GM18873 (cell line): ENCODE results near the gene KLRC2.
"Not testable (repeated sequence)": the region's sequence is repeated elsewhere in the genome, so short reads cannot be mapped to it uniquely, and the experiment has no call there.

Experiments used
- ATAC-seq: cut with Tn5 transposase; IDR thresholded peaks from one replicate; pipeline ENCODE4 v1.9.1; 2021; ENCODE audit warnings: mild to moderate bottlenecking, moderate library complexity, moderate number of reproducible peaks; ENCODE audit not compliant: unreplicated experiment, low FRiP score

Gene KLRC2

DNA sequence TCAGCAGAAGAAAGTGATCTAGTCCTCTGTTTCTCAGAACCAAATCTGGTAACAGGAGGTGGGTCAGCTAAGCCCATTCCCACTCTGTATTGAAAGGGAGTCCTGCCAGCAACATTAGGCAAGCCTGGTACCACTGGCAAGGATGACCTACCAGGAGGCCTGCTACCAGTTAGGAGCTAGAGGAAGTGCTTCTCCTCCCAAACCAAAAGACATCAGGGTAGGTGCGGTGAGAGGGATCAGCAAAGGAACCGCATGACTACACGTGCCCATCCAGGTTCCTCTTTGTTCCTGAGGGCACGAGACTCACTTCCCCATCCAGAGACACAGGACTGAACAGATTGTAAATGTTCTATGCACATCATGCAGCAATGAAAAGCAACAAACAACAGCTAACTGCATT, 29.1 kb downstream of the KLRC2 start:
- no peak for ATAC-seq

DNA sequence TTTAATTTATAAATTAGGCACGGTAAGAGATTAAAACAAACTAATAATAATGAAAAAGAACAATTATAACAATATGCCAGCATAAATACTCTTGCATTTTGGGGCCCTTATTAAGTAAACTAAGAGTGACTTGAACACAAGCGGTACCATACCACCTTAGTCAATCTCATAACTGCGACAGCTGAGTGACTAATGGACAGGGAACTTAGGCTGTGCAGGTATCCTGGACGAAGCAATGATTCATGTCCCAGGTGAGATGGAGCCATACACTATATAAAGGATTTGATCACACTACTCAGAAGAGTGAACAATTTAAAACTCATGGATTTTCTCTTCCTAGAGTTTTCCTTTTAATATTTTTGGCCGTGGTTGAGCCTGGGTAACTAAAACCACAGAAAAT, 30.5 kb downstream of the KLRC2 start:
- ATAC-seq, result no peak

DNA sequence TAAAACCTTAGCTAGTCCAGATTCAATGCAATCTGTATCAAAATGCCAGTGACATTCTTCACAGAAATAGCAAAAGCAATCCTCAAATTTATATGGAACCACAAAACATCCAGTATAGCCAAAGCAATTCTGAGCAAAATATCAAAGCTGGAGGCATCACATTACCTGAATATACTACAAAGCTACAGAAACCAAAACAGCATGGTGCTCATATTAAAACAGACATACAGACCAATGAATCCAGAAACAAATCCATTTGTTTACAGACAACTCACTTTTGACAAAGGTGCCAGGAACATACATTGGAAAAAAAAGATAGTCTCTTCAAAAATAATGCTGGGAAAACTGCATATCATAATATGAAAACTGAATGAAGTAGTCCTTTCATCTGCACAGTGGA, 31.0 kb downstream of the KLRC2 start:
- ATAC-seq, result no peak

DNA sequence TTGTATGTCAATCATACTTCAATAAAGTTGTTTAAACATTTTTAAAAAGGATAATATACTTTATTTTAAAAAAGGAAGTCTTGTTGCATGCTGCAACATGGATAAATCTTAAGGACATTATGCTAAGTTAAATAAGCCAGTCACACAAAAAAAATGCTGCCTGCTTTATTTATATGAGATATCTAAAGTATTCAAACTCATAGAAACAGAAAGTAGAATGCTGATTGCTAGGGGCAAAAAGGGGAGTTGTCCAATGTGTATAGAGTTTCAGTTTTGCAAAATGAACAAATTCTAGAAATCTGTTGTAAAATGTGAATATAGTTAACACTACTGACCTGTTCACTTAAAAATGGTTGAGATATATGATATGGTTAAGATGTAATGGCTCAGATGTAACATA, 35.0 kb downstream of the KLRC2 start:
- ATAC-seq, result no peak

DNA sequence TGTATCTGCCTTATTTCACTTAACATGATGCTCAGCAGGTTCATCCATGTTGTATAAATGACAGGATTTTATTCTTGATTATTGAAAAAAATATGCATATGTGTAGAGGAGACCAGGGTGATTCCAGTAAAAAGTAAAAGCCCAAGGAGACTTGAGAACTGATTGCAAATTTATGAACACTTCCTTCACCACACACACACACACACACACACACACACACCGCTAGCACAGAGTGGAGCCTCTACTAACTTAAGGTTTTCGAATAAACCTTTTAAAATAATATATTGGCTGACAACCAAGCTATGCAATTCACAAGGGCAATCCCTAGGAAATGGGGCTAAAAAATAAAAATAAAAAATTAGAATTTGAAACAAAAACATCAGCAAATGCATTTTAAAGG, 37.6 kb downstream of the KLRC2 start:
- no peak for ATAC-seq

DNA sequence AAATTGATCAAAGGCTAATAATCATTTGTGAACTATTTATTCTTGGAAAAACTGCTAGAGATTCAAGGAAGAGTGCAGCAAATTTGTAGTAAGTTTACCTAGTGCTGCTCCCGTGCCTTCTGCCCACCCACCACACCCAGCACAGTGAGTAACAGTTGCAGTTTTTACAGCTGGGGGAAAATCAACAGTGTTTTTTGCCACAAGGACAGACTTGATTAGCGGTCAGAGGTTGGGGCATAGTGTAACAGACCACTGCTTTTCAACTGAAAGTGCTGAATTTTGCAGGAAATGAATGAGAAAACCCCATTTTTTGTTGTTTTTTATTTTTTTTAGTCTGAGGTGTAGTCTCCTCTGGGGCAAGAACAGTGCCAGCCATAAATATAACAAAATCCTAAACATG, 38.5 kb downstream of the KLRC2 start:
- no peak for ATAC-seq

DNA sequence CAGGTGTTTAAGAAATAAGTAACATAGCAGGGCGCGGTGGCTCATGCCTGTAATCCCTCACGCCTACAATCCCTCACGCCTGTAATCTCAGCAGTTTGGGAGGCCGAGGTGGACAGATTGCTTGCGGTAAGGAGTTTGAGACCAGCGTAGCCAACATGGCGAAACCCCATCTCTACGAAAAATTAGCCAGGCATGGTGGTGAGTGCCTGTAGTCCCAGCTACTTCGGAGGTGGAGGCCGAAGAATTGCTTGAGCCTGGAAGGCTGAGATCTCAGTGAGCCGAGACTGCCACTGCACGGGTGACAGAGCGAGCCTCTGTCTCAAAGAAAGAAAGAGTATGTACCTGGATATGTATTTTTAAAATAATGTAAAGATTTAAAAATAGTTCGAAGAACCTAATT, 39.6 kb downstream of the KLRC2 start:
- not testable (repeated sequence) for ATAC-seq

DNA sequence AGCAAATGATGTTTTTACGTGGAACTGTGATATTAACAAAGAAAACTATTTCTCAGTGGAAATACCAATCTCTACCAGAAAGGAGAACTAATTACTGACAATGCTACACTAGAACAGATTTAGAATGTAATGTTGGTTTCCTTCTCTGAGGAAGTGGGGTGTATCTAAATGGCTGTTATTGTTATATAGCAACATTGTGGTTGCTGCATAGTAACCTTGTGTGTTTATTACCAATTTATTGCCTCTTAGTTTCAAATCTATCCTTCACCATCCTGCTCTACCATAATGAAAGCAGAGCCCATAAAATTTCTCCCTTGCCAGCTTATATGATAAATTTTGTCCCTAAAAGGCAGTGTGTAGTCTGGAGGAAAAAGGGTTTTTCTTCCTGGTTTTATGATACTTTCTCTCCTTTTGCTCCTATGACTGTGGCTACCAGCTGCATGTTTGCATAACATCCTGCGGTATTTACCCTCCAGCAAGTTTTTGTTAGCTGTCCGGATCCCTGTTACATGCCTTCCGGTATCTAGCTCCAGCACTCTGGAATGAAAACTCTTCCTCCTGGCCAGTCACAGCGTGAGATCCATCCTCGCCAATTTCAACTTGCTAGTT, 40.3 kb downstream of the KLRC2 start:
- no peak for ATAC-seq

DNA sequence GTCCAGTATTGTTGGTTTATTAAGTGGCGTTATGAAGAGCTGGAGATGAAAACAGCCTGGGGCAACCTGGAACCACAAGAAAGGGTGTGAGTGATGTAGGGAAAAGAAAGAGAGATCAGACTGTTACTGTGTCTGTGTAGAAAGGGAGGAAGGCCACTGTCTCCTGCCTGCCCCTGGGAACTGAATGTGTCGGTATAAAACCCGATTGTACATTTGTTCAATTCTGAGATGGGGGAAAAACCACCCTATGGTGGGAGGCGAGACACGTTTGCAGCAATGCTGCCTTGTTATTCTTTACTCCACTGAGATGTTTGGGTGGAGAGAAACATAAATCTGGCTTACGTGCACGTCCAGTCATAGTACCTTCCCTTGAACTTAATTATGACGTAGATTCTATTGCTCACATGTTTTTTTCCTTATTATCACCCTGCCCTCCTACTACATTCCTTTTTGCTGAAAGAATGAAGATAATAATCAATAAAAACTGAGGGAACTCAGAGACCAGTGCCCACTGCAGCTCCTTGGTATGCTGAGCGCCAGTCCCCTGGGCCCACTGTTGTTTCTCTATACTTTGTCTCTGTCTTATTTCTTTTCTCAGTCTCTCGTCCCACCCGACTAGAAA, 41.2 kb downstream of the KLRC2 start:
- not testable (repeated sequence) for ATAC-seq

DNA sequence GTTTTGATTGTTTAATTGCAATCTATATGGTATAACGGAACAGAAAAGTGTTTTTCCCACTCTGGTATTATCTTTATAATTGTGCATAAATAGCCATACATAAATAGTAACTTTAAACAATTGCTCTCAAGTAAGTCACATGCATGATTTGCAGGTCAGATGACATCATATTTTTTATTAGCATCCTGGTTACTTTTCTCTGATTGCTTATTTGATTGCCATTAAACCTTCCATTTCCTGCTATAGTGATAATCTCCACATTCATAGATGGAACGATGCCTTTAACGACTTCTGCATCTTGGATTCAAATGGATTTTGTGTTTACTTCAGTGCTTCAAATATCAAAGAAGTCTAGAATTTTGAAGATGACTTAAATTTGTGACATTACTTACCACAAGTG, 42.5 kb downstream of the KLRC2 start:
- ATAC-seq, result no peak

DNA sequence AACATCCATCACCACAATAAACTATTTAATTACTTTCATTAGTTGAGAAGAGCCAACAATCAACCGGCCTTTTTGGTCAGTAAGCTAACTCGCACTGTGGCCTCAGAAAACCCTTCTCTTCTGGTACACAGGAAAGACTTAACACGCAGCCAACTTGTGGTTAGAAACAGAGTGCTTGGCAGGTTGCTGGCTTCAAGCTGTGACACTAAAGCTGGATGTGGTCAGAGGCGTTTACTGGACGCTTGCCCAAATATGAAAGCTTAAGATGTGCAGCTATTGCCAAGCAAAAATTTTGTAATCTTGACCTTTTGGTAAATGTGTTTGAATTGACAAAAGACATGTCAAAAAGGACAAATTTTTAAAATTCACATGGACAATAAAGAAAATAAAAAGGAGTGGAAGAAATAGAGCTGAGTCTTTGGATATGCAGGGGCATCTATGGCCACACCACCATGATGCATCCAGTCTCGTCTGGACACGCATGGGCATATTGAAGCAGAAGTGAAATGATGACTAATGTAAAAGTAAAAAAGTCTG, 43.3 kb downstream of the KLRC2 start:
- ATAC-seq, result no peak

DNA sequence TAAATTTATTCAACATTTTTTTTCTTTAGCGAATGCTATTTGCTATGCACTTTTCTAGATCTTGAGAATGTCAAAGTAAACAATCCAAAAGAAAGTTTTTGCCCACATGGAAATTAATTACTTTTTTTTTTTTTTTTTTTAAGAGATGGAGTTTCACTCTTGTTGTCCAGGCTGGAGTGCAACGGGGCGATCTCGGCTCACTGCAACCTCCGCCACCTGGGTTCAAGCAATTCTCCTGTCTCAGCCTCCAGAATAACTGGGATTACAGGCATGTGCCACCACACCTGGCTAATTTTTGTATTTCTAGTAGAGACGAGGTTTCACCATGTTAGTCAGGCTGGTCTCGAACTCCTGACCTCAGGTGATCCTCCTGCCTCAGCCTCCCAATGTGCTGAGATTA, 44.8 kb downstream of the KLRC2 start:
- not testable (repeated sequence) for ATAC-seq

DNA sequence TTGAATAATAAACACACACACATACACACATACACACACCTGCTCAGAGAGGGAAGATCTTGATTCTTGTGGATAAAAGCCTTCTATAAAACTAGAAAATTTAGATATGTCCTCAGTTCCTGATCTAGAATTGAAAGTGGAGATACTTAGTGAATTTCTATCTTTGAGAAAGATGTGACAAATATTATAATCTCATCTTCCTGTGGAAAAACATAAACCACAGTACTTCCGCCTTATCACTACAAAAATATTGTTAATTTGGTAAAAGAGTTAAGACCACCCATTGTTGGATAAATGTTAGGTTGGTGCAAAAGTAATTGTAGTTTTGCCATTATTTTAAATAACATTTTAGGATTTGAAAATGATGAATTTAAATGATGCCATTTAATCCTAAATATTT, 45.9 kb downstream of the KLRC2 start, which contains the start of gene KLRK1:
Gene KLRK1 (minus strand): TSS at position 138 of the 400 bp plus-strand sequence. CDS start 1,231 bp downstream, outside the sequence.
- no peak for ATAC-seq

DNA sequence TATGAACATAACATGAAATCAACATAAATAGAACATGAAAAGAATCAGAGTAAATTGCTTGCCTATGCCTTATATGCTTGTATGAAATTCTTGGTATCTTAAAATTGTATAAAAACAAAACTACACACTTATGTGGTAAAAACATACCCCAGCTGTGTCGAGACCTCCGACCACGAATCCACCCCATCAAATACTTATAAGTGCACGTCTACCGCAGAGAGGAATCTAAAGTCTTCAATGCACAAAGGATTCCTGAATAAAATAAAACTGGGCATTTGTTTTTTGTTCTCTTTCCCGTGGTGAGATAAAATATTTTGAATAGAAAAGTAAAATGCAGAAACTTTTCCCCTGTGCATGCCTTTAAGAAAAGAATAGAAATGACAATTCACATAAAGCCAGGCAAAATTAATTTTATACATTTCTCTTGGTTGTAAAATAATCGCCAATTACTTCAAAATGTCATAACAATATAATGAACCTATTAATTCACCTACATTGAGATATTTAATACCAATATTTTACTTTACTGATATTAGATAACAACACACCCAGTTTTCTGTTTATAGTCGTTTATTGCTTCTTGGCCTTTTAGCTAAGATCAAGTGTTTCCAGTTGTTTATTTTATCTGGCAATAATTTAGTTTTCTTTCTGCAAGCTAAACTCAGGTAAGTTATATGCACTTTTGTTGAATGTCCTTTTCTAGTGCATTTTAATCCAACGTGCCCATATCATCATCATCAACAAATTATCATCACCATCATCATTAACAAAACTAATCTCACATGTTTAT, 47.0 kb downstream of the KLRC2 start:
- no peak for ATAC-seq

DNA sequence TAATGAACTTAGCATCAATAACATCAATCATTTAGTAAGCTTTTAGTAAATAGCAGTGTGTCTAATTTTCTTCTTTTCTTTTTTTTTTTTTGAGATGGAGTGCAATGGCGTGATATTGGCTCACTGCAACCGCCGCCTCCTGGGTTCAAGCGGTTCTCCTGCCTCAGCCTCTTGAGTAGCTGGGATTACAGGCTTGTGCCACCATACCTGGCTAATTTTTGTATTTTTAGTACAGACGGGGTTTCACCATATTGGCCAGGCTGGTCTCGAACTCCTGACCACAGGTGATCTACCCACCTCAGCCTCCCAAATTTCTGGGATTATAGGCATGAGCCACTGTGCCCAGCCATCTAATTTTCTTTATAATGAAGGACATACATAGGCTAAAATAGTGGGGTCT, 48.3 kb downstream of the KLRC2 start:
- ATAC-seq, result not testable (repeated sequence)

DNA sequence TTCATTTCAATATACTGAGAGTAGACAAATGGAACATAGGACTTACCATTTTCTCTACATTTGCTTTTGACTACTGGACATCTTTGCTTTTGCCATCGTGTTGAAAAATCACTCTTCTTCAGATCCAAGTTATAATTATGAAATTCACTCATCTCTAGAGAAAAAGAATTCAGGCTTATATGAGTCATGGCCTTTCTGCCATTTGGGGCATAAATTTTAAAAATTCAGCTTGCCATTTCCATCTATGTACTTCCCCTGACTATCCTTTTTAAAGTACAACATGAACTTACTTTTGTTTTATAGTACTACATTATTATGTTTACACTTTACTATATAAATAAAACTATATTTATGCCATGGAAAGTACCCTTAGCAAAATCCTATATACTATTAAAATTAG, 49.0 kb downstream of the KLRC2 start:
- no peak for ATAC-seq

DNA sequence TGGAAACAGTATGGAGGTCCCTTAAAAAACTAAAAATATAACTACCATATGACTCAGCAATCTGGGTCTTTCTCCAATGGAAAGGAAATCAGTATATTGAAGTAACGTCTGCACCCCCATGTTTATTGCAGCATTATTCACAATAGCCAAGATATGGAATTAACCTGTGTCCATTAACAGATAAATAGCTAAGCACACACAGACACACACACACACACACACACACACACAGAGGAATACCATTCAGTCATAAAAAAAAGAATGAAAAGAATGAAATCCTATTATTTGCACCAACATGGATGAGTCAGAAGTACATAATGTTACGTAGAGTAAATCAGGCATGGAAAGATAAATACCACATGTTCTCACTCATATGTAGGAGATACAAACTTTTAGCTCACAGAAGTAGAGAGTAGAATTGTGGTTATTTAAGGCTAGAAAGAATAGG, 50.6 kb downstream of the KLRC2 start:
- no peak for ATAC-seq

DNA sequence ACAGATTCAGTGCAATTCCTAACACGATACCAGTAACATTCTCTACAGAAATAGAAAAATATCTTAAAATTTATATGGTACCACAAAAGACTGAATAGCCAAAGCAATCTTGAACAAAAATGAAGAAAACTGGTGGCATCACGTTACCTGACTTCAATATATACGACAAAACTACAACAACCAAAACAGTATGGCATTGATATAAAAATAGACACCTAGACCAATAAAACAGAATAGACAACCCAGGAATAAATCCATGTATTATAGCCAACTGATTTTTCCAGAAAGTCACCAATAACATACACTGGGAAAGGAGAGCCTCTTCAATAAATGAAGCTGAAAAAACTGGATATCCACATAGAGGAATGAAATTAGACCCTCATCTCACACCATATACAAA, 51.6 kb downstream of the KLRC2 start:
- no peak for ATAC-seq

DNA sequence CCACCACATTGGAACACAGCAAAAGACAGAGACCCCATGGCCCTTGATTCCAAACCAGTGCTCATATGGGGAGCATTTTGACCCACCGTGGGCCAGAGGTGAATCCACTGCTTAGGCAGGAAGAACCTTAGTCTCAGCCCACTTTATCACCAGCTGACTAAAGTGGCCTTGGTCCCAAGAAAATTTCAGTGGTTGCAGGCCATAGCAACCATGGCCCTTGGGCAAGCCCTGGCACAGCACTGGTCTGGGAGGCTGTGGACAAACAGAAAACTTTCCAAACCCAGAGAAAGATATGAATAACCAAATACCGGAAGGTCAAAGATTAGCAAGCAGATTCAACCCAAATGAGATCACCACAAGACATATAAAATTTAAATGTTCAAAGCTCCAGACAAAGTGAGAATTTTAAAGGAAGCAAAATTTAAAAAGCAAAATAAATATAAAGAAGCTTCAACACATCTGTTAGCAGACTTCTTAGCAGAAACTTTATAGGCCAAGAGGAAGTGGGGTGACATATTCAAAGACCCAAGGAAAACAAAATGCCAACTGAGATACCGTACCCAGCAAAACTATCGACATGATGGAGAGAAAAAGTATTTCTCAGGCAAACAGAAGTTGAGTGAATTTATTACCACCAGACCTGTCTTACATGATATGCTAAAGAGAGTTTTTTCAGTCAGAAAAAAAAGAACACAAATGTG, 53.7 kb downstream of the KLRC2 start:
- ATAC-seq, result no peak
